GM23248 (cell line): ENCODE data around the gene USP22.

Experiments
- EZH2 ChIP-seq: fragments of 200-600 bp; sonication (generic); IDR thresholded peaks from 2 replicates; pipeline ENCODE4 v1.6.1; 2018; ENCODE audit warnings: antibody characterized with exemption, mild to moderate bottlenecking; ENCODE audit not compliant: insufficient read depth, poor library complexity, severe bottlenecking
- EZH2phosphoT487 ChIP-seq: fragments of 200-600 bp; sonication (generic); IDR thresholded peaks from 2 replicates; pipeline ENCODE4 v1.6.1; 2018; ENCODE audit warnings: antibody characterized with exemption, moderate library complexity, mild to moderate bottlenecking, low read depth; ENCODE audit not compliant: insufficient read depth

DNA sequence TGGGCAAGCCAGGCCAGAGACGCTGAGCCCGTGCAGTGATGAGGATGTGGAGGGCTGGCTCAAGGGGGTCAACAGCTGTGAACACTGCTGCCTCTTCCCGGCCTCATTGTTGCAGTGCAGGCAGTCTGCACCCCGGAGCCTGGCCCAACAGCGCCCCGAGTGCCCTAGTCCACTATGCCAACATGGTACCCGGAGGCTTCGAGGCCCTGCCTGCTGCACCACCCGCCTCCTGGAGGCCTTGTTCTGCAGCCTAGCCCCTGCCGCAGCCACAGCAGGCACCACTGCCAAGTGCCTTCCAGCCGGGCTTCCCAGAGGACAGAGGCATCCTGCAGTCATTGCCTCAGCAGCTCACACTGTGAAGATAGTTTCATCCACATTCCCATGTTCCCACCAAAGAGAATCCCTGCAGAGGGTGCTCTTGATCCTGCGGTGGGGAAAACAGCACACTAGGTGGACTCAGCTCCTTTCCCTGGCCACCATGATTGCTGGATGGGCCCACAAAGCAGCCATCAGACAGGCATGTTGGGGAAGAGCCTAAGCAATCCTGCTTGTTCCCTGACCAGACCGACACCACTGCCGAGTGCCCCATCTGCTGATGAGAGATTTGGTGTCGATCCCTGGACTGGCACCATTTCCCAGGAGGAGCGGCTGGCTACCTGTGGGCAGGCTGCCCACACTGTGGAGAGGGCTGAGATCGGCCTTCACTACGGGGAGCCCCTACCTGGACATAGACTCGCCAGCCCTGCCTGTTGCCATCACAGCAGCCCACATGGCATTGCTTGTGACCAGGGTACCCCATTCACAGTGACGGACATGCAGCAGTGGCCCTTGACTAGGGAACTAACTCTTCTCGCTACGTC is 44.9 kb downstream of the USP22 start:
- no peak for TF ChIP-seq EZH2
- no peak for TF ChIP-seq EZH2phosphoT487
